GM23338 (cell line): ENCODE data around the gene MRPS14. TPM values are rescaled to one million over a fixed set of nuclear protein-coding genes. Genes with fewer than 3 reads are reported as not detected.

Experiments
- polyA plus RNA-seq: library from polyadenylated mRNA; unstranded; fragments of >200 nt; fragmentation: Nextera tagmentation; extraction: Ambion mirVana; gene quantifications from 2 replicates; pipeline ENCODE4 v1.2.1, GENCODE V29; 2016
- small RNA-seq: library from RNA; depleted of rRNA; stranded (forward); fragments of <200 nt; gene quantifications from one replicate; pipeline ENCODE3, GENCODE V24; 2014; ENCODE audit warnings: low replicate concordance
- total RNA-seq: library from RNA; depleted of rRNA; stranded (reverse); fragments of >200 nt; shearing (Covaris generic); gene quantifications from 2 replicates; pipeline ENCODE4 v1.2.3, GENCODE V29; 2014; rRNA removed
- TF ChIP-seq, protein P1 (sequence below): fragments of 250-450 bp; sonication (Bioruptor Pico); IDR thresholded peaks from 2 replicates; pipeline ENCODE4 v1.5.0; 2020; ENCODE audit warnings: mild to moderate bottlenecking, moderate library complexity

Gene MRPS14
- total and polyA plus RNA-seq, 2 experiments from 2014 or later = 18.5 to 75.7 TPM

DNA sequence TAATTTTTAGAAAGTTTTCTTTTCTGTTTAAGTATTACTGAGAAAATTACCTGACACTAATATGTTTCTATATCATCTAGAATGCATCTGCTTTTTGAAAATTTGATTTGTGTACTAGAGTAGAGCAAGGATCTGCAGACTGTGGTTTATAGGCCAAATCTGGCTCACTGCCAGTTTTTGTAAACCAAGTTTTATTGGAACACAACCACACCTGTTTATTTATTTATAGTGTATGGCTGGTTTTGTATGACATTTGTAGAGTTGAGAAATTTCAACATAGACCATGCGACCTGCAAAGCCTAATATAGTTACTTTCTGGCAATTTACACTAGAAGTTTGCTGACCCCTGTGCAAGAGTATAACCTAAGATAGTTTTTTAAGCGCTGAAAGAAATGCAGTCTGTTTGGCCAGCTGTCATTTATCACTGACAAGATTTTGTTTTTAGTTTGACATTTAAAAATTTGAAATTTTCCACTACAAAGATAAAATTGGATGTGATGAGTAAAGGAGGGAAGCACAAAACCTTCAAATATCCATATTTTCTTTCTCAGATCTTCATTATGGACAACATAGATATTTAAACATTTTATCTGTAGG is 59.6 kb downstream of the MRPS14 start (continued):
- TF ChIP-seq, protein P1, sequence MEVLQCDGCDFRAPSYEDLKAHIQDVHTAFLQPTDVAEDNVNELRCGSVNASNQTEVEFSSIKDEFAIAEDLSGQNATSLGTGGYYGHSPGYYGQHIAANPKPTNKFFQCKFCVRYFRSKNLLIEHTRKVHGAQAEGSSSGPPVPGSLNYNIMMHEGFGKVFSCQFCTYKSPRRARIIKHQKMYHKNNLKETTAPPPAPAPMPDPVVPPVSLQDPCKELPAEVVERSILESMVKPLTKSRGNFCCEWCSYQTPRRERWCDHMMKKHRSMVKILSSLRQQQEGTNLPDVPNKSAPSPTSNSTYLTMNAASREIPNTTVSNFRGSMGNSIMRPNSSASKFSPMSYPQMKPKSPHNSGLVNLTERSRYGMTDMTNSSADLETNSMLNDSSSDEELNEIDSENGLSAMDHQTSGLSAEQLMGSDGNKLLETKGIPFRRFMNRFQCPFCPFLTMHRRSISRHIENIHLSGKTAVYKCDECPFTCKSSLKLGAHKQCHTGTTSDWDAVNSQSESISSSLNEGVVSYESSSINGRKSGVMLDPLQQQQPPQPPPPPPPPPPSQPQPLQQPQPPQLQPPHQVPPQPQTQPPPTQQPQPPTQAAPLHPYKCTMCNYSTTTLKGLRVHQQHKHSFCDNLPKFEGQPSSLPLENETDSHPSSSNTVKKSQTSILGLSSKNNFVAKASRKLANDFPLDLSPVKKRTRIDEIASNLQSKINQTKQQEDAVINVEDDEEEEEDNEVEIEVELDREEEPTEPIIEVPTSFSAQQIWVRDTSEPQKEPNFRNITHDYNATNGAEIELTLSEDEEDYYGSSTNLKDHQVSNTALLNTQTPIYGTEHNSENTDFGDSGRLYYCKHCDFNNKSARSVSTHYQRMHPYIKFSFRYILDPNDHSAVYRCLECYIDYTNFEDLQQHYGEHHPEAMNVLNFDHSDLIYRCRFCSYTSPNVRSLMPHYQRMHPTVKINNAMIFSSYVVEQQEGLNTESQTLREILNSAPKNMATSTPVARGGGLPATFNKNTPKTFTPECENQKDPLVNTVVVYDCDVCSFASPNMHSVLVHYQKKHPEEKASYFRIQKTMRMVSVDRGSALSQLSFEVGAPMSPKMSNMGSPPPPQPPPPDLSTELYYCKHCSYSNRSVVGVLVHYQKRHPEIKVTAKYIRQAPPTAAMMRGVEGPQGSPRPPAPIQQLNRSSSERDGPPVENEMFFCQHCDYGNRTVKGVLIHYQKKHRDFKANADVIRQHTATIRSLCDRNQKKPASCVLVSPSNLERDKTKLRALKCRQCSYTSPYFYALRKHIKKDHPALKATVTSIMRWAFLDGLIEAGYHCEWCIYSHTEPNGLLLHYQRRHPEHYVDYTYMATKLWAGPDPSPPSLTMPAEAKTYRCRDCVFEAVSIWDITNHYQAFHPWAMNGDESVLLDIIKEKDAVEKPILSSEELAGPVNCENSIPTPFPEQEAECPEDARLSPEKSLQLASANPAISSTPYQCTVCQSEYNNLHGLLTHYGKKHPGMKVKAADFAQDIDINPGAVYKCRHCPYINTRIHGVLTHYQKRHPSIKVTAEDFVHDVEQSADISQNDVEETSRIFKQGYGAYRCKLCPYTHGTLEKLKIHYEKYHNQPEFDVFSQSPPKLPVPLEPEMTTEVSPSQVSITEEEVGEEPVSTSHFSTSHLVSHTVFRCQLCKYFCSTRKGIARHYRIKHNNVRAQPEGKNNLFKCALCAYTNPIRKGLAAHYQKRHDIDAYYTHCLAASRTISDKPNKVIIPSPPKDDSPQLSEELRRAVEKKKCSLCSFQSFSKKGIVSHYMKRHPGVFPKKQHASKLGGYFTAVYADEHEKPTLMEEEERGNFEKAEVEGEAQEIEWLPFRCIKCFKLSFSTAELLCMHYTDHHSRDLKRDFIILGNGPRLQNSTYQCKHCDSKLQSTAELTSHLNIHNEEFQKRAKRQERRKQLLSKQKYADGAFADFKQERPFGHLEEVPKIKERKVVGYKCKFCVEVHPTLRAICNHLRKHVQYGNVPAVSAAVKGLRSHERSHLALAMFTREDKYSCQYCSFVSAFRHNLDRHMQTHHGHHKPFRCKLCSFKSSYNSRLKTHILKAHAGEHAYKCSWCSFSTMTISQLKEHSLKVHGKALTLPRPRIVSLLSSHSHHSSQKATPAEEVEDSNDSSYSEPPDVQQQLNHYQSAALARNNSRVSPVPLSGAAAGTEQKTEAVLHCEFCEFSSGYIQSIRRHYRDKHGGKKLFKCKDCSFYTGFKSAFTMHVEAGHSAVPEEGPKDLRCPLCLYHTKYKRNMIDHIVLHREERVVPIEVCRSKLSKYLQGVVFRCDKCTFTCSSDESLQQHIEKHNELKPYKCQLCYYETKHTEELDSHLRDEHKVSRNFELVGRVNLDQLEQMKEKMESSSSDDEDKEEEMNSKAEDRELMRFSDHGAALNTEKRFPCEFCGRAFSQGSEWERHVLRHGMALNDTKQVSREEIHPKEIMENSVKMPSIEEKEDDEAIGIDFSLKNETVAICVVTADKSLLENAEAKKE (CRISPR knock-in tag) = no peak

Small RNA genes within 50 kb of the gene (small RNA-seq; reads per million reads assigned to genes)
- not detected for gene RF00019
- not detected for gene RNU6-307P

Other genes starting within 250 kb of the MRPS14 start
- gene CACYBP, start 23.5 kb downstream of the MRPS14 start, total RNA-seq = 186 and 209 TPM in 2 replicates
- gene CACYBP, start 23.5 kb downstream of the MRPS14 start, polyA plus RNA-seq = 331 and 453 TPM in 2 replicates
- 0.08 and 0.31 TPM in 2 replicates for gene TNN, start 44.4 kb upstream of the MRPS14 start, total RNA-seq
- 0.09 and 0.18 TPM in 2 replicates for gene TNN, start 44.4 kb upstream of the MRPS14 start, polyA plus RNA-seq
- 10.2 and 11.9 TPM in 2 replicates for gene KIAA0040, start 169.4 kb upstream of the MRPS14 start, total RNA-seq
- 7.0 and 7.3 TPM in 2 replicates for gene KIAA0040, start 169.4 kb upstream of the MRPS14 start, polyA plus RNA-seq